Endodermal cell (in vitro differentiated cells): ENCODE data around the gene RELT. TPM values are rescaled to one million over a fixed set of nuclear protein-coding genes. Genes with fewer than 3 reads are reported as not detected.

Experiments used
- DNase-seq: peaks from one replicate; pipeline ENCODE4 v3.0.0-alpha.2; 2017
- H3K27ac ChIP-seq: 2 replicates; pipeline ENCODE4 v1.5.1; 2013; ENCODE audit warnings: mild to moderate bottlenecking, low read depth, low read length, moderate library complexity
- H3K27me3 ChIP-seq: 2 replicates; pipeline ENCODE4 v1.6.1; 2013; ENCODE audit warnings: mild to moderate bottlenecking, low read length, moderate library complexity; ENCODE audit not compliant: insufficient read depth, control insufficient read depth, poor library complexity, severe bottlenecking
- H3K36me3 ChIP-seq: 2 replicates; pipeline ENCODE4 v1.7.0; 2013; ENCODE audit warnings: mild to moderate bottlenecking, low read length, moderate library complexity; ENCODE audit not compliant: control insufficient read depth, insufficient read depth
- H3K4me1 ChIP-seq: one replicate; pipeline ENCODE4 v1.7.0; 2013; ENCODE audit warnings: low read length; ENCODE audit not compliant: control insufficient read depth, insufficient read depth
- H3K4me3 ChIP-seq: 2 replicates; pipeline ENCODE4 v1.5.1; 2013; ENCODE audit warnings: mild to moderate bottlenecking, low read length, moderate library complexity
- H3K9ac ChIP-seq: 2 replicates; pipeline ENCODE4 v1.6.1; 2013; ENCODE audit warnings: mild to moderate bottlenecking, low read length, moderate library complexity; ENCODE audit not compliant: poor library complexity, severe bottlenecking; ENCODE audit errors: extremely low read depth
- H3K9me3 ChIP-seq: 2 replicates; pipeline ENCODE4 v1.6.1; 2013; ENCODE audit warnings: mild to moderate bottlenecking, low read length, moderate library complexity; ENCODE audit not compliant: control insufficient read depth
- H3K27ac Mint-ChIP-seq: 2 replicates; pipeline ENCODE4 v1.8.0; 2020; ENCODE audit warnings: mixed read lengths
- H3K27me3 Mint-ChIP-seq: 2 replicates; pipeline ENCODE4 v1.8.0; 2021; ENCODE audit warnings: mild to moderate bottlenecking, mixed read lengths; ENCODE audit not compliant: insufficient read depth
- H3K36me3 Mint-ChIP-seq: 2 replicates; pipeline ENCODE4 v1.8.0; 2020; ENCODE audit warnings: low read depth, mixed read lengths
- H3K4me1 Mint-ChIP-seq: 2 replicates; pipeline ENCODE4 v1.8.0; 2020; ENCODE audit warnings: mixed read lengths
- H3K4me3 Mint-ChIP-seq: 2 replicates; pipeline ENCODE4 v1.8.0; 2020; ENCODE audit warnings: mild to moderate bottlenecking, moderate library complexity, mixed read lengths
- H3K9me3 Mint-ChIP-seq: 2 replicates; pipeline ENCODE4 v1.8.0; 2020; ENCODE audit warnings: mild to moderate bottlenecking, mixed read lengths
- CTCF ChIP-seq: fragments of 200-600 bp; sonication (generic); conservative IDR thresholded peaks from 2 replicates; pipeline ENCODE4 v1.5.0; 2021; ENCODE audit warnings: antibody characterized with exemption, mild to moderate bottlenecking
- WGBS, 2 experiments: methylation state at CpG; one replicate each; pipeline versions ENCODE4 v1.1.5 to v1.1.7; 2013; ENCODE audit warnings: missing lambda C conversion rate in 2 of 2, mixed read lengths in 1 of 2; ENCODE audit not compliant: insufficient coverage in 1 of 2, insufficient read length in 1 of 2; 5-methylcytosine and 5-hydroxymethylcytosine counted together
- total RNA-seq, 2 donors: library from RNA; stranded (reverse); fragmentation: NEBNext Ultra II Directional in 1 of 2; extraction: Animal tissue kit (Norgen Biotek cat#: 25700) in 1 of 2; gene quantifications; 2 replicates in 1 of 2; 3 replicates in 1 of 2; pipeline ENCODE4 v1.2.1, GENCODE V29; 2021

Gene RELT
- total RNA-seq, 2 donors from 2014 or later = 6.9 to 8.9 TPM

- Histone ChIP-seq H3K4me1 (peaks cover 5% of the 10 kb centered on the region), H3K36me3 (peaks cover 17% of the 10 kb centered on the region), H3K9ac (no peak overlapping the region), H3K27me3 (no peaks in the 10 kb centered on the region), H3K27ac (no peak overlapping the region), H3K4me3 (no peak overlapping the region), H3K9me3 (no peaks in the 10 kb centered on the region)
- no peaks in the 10 kb centered on the region for H3K9me3 Mint-ChIP-seq
- no peak for TF ChIP-seq CTCF
- no peak for DNase-seq
- WGBS, 2 experiments = 65 to 80% methylated on average over 3 of the region's 3 CpGs
- peaks cover 18% of the 10 kb centered on the region for H3K4me1 Mint-ChIP-seq
- H3K27ac Mint-ChIP-seq = no peak overlapping the region
- peaks cover 31% of the 10 kb centered on the region for H3K36me3 Mint-ChIP-seq
- H3K4me3 Mint-ChIP-seq = no peak overlapping the region
- no peaks in the 10 kb centered on the region for H3K27me3 Mint-ChIP-seq
Measured at GRCh38 chr11:73412308-73412707, 36.1 kb downstream of the RELT start.

- peaks cover 31% of the 10 kb centered on the region for H3K36me3 Mint-ChIP-seq
- no peak overlapping the region for H3K4me3 Mint-ChIP-seq
- no peaks in the 10 kb centered on the region for H3K27me3 Mint-ChIP-seq
- no peak overlapping the region for H3K27ac Mint-ChIP-seq
- no peaks in the 10 kb centered on the region for H3K27me3 ChIP-seq
- no peak overlapping the region for H3K9ac ChIP-seq
- H3K4me1 Mint-ChIP-seq = peaks cover 18% of the 10 kb centered on the region
- no peak for TF ChIP-seq CTCF
- WGBS, 2 experiments = 100% methylated on average over 1 of the region's 2 CpGs
- DNase-seq = no peak
- peaks cover 5% of the 10 kb centered on the region for H3K4me1 ChIP-seq
- no peak overlapping the region for H3K4me3 ChIP-seq
- no peaks in the 10 kb centered on the region for H3K9me3 ChIP-seq
- H3K27ac ChIP-seq = no peak overlapping the region
- peaks cover 20% of the 10 kb centered on the region for H3K36me3 ChIP-seq
- H3K9me3 Mint-ChIP-seq = no peaks in the 10 kb centered on the region
Measured at GRCh38 chr11:73413256-73413655, 37.1 kb downstream of the RELT start.

- H3K4me3 ChIP-seq = no peak overlapping the region
- no peak overlapping the region for H3K27ac ChIP-seq
- H3K9me3 Mint-ChIP-seq = no peaks in the 10 kb centered on the region
- H3K9ac ChIP-seq = no peak overlapping the region
- no peaks in the 10 kb centered on the region for H3K27me3 Mint-ChIP-seq
- peaks cover 27% of the 10 kb centered on the region for H3K36me3 Mint-ChIP-seq
- H3K9me3 ChIP-seq = no peaks in the 10 kb centered on the region
- TF ChIP-seq CTCF = no peak
- no peaks in the 10 kb centered on the region for H3K27me3 ChIP-seq
- DNase-seq = no peak
- H3K36me3 ChIP-seq = peaks cover 11% of the 10 kb centered on the region
- WGBS, 2 experiments = 100% methylated on average over 1 of the region's 1 CpG
- H3K4me1 Mint-ChIP-seq = peaks cover 18% of the 10 kb centered on the region
- no peak overlapping the region for H3K27ac Mint-ChIP-seq
- H3K4me1 ChIP-seq = peaks cover 5% of the 10 kb centered on the region
- no peak overlapping the region for H3K4me3 Mint-ChIP-seq
Measured at GRCh38 chr11:73414977-73415651, 38.9 kb downstream of the RELT start.
